DND-41 (cell line): Measurements from ENCODE around the gene SELENOI.

Experiments
- ATAC-seq: fragments of 200-7000 bp; cut with Tn5 transposase; 3 replicates; pipeline ENCODE4 v1.9.1; 2021; ENCODE audit warnings: low read depth; ENCODE audit not compliant: insufficient read depth
- DNase-seq: peaks from one replicate; pipeline ENCODE4 v3.0.0-alpha.2; 2020
- H2AFZ ChIP-seq: 2 replicates; pipeline ENCODE4 v1.6.0; 2012; ENCODE audit warnings: low read depth, low read length
- H3K27ac ChIP-seq: 2 replicates; pipeline ENCODE4 v1.5.1; 2012; ENCODE audit warnings: low read length, inconsistent platforms
- H3K27me3 ChIP-seq: fragments of 200-600 bp; sonication (generic); 2 replicates; pipeline ENCODE4 v1.6.0; 2012; ENCODE audit warnings: low read length, mild to moderate bottlenecking, inconsistent platforms; ENCODE audit not compliant: insufficient read depth, poor library complexity
- H3K36me3 ChIP-seq: 2 replicates; pipeline ENCODE4 v1.5.1; 2012; ENCODE audit warnings: low read length, inconsistent platforms; ENCODE audit not compliant: insufficient read depth
- H3K4me1 ChIP-seq: 2 replicates; pipeline ENCODE4 v1.5.1; 2012; ENCODE audit warnings: mild to moderate bottlenecking, low read length; ENCODE audit not compliant: insufficient read depth
- H3K4me2 ChIP-seq: 2 replicates; pipeline ENCODE4 v1.6.0; 2012; ENCODE audit warnings: mild to moderate bottlenecking, moderate library complexity, low read length, inconsistent platforms; ENCODE audit not compliant: insufficient read depth
- H3K4me3 ChIP-seq, 2 experiments: fragments of 200-600 bp in 1 of 2; shearing (Covaris generic) in 1 of 2; 2 replicates each; pipeline ENCODE4 v1.5.1; 2012 to 2016; ENCODE audit warnings: inconsistent platforms in 2 of 2, low read length in 2 of 2, mild to moderate bottlenecking in 2 of 2, low read depth in 1 of 2, moderate library complexity in 1 of 2
- H3K79me2 ChIP-seq: 2 replicates; pipeline ENCODE4 v1.6.0; 2012; ENCODE audit warnings: low read length, inconsistent platforms; ENCODE audit not compliant: insufficient read depth
- H3K9ac ChIP-seq: 2 replicates; pipeline ENCODE4 v1.6.0; 2012; ENCODE audit warnings: low read depth, mild to moderate bottlenecking, inconsistent platforms, low read length, moderate library complexity
- H3K9me3 ChIP-seq: 2 replicates; pipeline ENCODE4 v1.5.1; 2012; ENCODE audit warnings: low read length, moderate library complexity, mild to moderate bottlenecking, inconsistent platforms; ENCODE audit not compliant: insufficient read depth, severe bottlenecking
- H4K20me1 ChIP-seq: 2 replicates; pipeline ENCODE4 v1.6.0; 2012; ENCODE audit warnings: low read length; ENCODE audit not compliant: insufficient read depth
- EZH2 ChIP-seq: IDR thresholded peaks from 3 replicates; pipeline ENCODE4 v1.6.1; 2012; ENCODE audit warnings: borderline replicate concordance, low read depth, mild to moderate bottlenecking, moderate library complexity, low read length, inconsistent platforms; ENCODE audit not compliant: severe bottlenecking
- TF ChIP-seq, protein P1 (sequence below): IDR thresholded peaks from 2 replicates; pipeline ENCODE4 v1.5.1; 2012; ENCODE audit warnings: borderline replicate concordance, low read length, moderate library complexity, mild to moderate bottlenecking; ENCODE audit not compliant: poor library complexity, severe bottlenecking; ENCODE audit errors: extremely low read depth

SELENOI gene

DNA sequence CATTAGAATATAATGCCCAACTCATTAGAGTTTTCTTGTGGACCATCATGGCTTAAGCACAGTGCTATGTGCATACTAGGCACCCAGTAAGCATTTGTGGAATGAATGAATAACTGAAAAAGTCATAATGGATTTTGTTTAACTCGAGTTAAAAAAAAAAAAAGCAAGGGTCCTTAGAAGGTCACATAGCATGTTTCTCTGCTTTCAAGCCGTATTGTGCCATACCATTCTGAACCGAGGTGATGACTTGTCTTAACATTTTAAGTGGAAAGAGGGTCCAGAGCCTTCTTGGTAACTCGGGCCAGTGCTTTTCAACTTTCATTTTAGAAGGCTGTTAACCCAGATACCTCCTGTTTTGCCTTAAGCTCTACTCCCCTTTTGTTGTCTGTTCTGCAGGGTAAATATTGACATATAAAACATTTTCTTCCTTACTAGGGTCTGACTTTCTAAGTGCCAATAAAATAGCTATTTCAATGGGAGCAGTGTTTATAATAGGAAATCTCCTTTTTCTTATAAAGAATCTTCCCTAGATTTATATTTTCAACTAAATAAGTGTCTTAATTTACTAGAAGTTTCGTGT, 1.4 kb downstream of the SELENOI start:
- Histone ChIP-seq H3K4me3 (peak overlapping the region; percentile 51 to 86), H2AFZ (peak overlapping the region; percentile 77), H3K9ac (peak overlapping the region; percentile 74), H3K4me2 (peak overlapping the region; percentile 84), H4K20me1 (peaks cover 29% of the 10 kb centered on the region; the same call in 1 of the 2 replicates), H3K27ac (peak overlapping the region; percentile 70), H3K36me3 (no peaks in the 10 kb centered on the region; the same call in none of the 2 replicates), H3K9me3 (no peaks in the 10 kb centered on the region), H3K4me1 (peaks cover 33% of the 10 kb centered on the region), H3K27me3 (no peaks in the 10 kb centered on the region), H3K79me2 (peaks cover 85% of the 10 kb centered on the region)
- no peak for TF ChIP-seq EZH2
- TF ChIP-seq, protein P1, sequence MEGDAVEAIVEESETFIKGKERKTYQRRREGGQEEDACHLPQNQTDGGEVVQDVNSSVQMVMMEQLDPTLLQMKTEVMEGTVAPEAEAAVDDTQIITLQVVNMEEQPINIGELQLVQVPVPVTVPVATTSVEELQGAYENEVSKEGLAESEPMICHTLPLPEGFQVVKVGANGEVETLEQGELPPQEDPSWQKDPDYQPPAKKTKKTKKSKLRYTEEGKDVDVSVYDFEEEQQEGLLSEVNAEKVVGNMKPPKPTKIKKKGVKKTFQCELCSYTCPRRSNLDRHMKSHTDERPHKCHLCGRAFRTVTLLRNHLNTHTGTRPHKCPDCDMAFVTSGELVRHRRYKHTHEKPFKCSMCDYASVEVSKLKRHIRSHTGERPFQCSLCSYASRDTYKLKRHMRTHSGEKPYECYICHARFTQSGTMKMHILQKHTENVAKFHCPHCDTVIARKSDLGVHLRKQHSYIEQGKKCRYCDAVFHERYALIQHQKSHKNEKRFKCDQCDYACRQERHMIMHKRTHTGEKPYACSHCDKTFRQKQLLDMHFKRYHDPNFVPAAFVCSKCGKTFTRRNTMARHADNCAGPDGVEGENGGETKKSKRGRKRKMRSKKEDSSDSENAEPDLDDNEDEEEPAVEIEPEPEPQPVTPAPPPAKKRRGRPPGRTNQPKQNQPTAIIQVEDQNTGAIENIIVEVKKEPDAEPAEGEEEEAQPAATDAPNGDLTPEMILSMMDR: no peak
- ATAC-seq (no peak), DNase-seq (no peak)

DNA sequence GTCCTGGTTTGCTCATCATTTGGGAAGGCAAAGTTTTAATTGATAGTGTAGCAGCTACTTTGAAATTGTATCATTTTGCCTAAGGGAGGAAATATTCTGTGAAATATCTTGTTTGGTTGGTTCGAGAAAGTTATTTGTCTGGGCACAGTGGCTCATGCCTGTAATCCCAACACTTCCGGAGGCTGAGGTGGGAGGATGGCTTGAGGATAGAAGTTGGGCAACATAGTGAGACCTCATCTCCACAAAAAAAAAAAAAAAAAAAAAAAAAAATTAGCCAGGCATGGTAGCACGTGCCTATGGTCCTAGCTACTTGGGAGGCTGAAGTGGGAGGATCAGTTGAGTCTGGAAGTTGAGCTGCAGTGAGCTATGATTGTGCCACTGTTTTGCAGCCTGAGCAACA, 3.7 kb downstream of the SELENOI start:
- Histone ChIP-seq H3K9ac (no peak overlapping the region), H3K4me1 (peaks cover 21% of the 10 kb centered on the region), H3K4me2 (no peak overlapping the region; the same call in 1 of the 2 replicates), H3K27me3 (no peaks in the 10 kb centered on the region), H3K27ac (no peak overlapping the region), H3K36me3 (no peaks in the 10 kb centered on the region; the same call in none of the 2 replicates), H4K20me1 (peaks cover 45% of the 10 kb centered on the region; the same call in 1 of the 2 replicates), H3K4me3 (no peak overlapping the region), H3K9me3 (no peaks in the 10 kb centered on the region), H2AFZ (no peak overlapping the region), H3K79me2 (peaks cover 96% of the 10 kb centered on the region)
- ATAC-seq (no peak), DNase-seq (no peak)
- TF ChIP-seq, protein P1: no peak
- TF ChIP-seq EZH2: no peak

DNA sequence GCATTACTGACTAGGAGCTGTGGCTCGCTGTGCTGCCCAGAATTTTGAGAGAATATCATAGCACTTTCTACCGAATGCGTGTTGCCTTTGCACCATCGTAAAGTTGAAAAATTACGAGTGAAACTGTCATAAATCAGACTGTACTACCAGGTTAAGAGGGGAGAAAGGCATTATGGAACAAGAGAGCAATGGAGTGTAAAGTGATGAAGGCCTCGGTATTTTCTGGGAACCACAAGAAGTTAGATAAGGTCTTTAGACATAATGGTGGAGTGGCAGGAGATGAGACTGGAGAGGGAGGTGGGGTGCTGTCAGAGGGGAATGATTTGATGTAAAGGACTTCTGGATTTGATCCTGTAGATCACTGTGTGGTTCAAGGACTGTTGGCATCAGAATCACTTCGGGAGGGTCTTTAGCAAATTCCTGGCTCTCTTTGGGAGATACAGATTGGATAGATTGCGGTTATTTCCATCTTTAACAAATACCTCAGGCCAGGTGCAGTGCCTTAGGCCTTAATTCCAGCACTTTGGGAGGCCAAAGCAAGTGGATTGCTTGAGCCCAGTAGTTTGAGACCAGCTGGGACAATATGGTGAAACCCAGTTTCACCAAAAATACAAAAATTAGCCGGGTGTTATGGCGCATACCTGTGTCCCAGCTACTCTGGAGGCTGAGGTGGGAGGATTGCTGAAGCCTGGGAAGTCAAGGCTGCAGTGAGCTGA, 5.6 kb downstream of the SELENOI start:
- no peak overlapping the region for H3K27ac ChIP-seq
- peaks cover 60% of the 10 kb centered on the region; the same call in 1 of the 2 replicates for H4K20me1 ChIP-seq
- H3K4me2 ChIP-seq: no peak overlapping the region
- H3K79me2 ChIP-seq: peaks cover 99% of the 10 kb centered on the region
- ATAC-seq (no peak), DNase-seq (no peak)
- no peak overlapping the region for H2AFZ ChIP-seq
- no peak overlapping the region for H3K9ac ChIP-seq
- H3K27me3 ChIP-seq: no peaks in the 10 kb centered on the region
- no peak for TF ChIP-seq EZH2
- TF ChIP-seq, protein P1: no peak
- peaks cover 3% of the 10 kb centered on the region; the same call in 1 of the 2 replicates for H3K36me3 ChIP-seq
- no peak overlapping the region for H3K4me3 ChIP-seq
- H3K9me3 ChIP-seq: no peaks in the 10 kb centered on the region
- H3K4me1 ChIP-seq: peaks cover 18% of the 10 kb centered on the region
